Activated T-helper 17 cell treated with anti-CD3 and anti-CD28 coated beads, Interleukin-2, amount 50 U/mL, for 72 hours (primary cell): ENCODE results near the gene C1QTNF12. TPM values are rescaled to one million over a fixed set of nuclear protein-coding genes. Genes with fewer than 3 reads are reported as not detected.

ENCODE experiments used
- ATAC-seq: fragments of 150-1000 bp; cut with Tn5 transposase; replicated peaks from 2 replicates; pipeline ENCODE4 v1.10.0; 2021; ENCODE audit warnings: mild to moderate bottlenecking, moderate library complexity
- H3K27ac Mint-ChIP-seq: one replicate; pipeline ENCODE4 v1.8.0; 2022; ENCODE audit warnings: mixed read lengths
- H3K27me3 Mint-ChIP-seq: one replicate; pipeline ENCODE4 v1.8.0; 2022; ENCODE audit warnings: mixed read lengths
- H3K36me3 Mint-ChIP-seq: one replicate; pipeline ENCODE4 v1.8.0; 2022; ENCODE audit warnings: low read depth, mild to moderate bottlenecking, mixed read lengths
- H3K4me1 Mint-ChIP-seq: one replicate; pipeline ENCODE4 v1.8.0; 2022; ENCODE audit warnings: mixed read lengths
- H3K4me3 Mint-ChIP-seq: one replicate; pipeline ENCODE4 v1.8.0; 2022; ENCODE audit warnings: mild to moderate bottlenecking, mixed read lengths
- H3K9me3 Mint-ChIP-seq: one replicate; pipeline ENCODE4 v1.8.0; 2022; ENCODE audit warnings: mixed read lengths
- total RNA-seq, 2 donors: library from RNA; stranded (reverse); gene quantifications; one replicate each; pipeline ENCODE4 v1.2.3, GENCODE V29; 2022

C1QTNF12 gene
- total RNA-seq, 2 donors from 2014 or later, result 1.8 to 7.5 TPM

- Mint-ChIP-seq H3K36me3 (peaks cover 37% of the 10 kb centered on the region), H3K27me3 (no peaks in the 10 kb centered on the region), H3K4me3 (peak overlapping the region; percentile 82), H3K9me3 (no peaks in the 10 kb centered on the region), H3K27ac (peak overlapping the region; percentile 38), H3K4me1 (peaks cover 19% of the 10 kb centered on the region)
- ATAC-seq, result no peak
These were observed 12.2 kb downstream of the C1QTNF12 start for GRCh38 chr1:1234180-1234808.

- Mint-ChIP-seq H3K36me3 (peaks cover 45% of the 10 kb centered on the region), H3K27ac (peak overlapping the region; percentile 90), H3K4me3 (peak overlapping the region; percentile 82), H3K9me3 (no peaks in the 10 kb centered on the region), H3K27me3 (no peaks in the 10 kb centered on the region), H3K4me1 (peaks cover 19% of the 10 kb centered on the region)
- no peak for ATAC-seq
These were observed 13.0 kb downstream of the C1QTNF12 start for GRCh38 chr1:1233567-1233892.

- no peaks in the 10 kb centered on the region for H3K9me3 Mint-ChIP-seq
- no peak for ATAC-seq
- H3K4me1 Mint-ChIP-seq, result peaks cover 19% of the 10 kb centered on the region
- H3K36me3 Mint-ChIP-seq, result peaks cover 47% of the 10 kb centered on the region
- peak overlapping the region; percentile 82 for H3K4me3 Mint-ChIP-seq
- no peaks in the 10 kb centered on the region for H3K27me3 Mint-ChIP-seq
- peak overlapping the region; percentile 90 for H3K27ac Mint-ChIP-seq
These were observed 13.5 kb downstream of the C1QTNF12 start for GRCh38 chr1:1232796-1233566.

GRCh38 chr1:1232208-1232795 lies 14.2 kb downstream of the C1QTNF12 start, which contains the start of gene B3GALT6:
Gene B3GALT6 (plus strand): TSS chr1:1232237. CDS start chr1:1232279, 42 bp downstream.
- no peak for ATAC-seq
- Mint-ChIP-seq H3K4me3 (peak within 1 kb of the TSS; percentile 96), H3K36me3 (peaks cover 47% of the 10 kb centered on the region), H3K9me3 (no peaks in the 10 kb centered on the region), H3K27me3 (no peaks in the 10 kb centered on the region), H3K4me1 (peaks cover 19% of the 10 kb centered on the region), H3K27ac (peak within 1 kb of the TSS; percentile 95)

- Mint-ChIP-seq H3K27me3 (no peaks in the 10 kb centered on the region), H3K9me3 (no peaks in the 10 kb centered on the region), H3K4me1 (peaks cover 19% of the 10 kb centered on the region), H3K27ac (peak within 1 kb of the TSS; percentile 95), H3K36me3 (peaks cover 47% of the 10 kb centered on the region), H3K4me3 (peak within 1 kb of the TSS; percentile 96)
- peak; percentile 98 for ATAC-seq
These were observed 14.9 kb downstream of the C1QTNF12 start, which contains the start of gene SDF4 for GRCh38 chr1:1231400-1232207. Gene SDF4 (minus strand): TSS chr1:1232001. CDS start chr1:1228772, 3,229 bp downstream.

GRCh38 chr1:1230656-1231399 lies 15.7 kb downstream of the C1QTNF12 start:
- ATAC-seq, result no peak
- Mint-ChIP-seq H3K4me1 (peaks cover 23% of the 10 kb centered on the region), H3K27me3 (no peaks in the 10 kb centered on the region), H3K27ac (peak overlapping the region; percentile 95), H3K9me3 (no peaks in the 10 kb centered on the region), H3K36me3 (peaks cover 54% of the 10 kb centered on the region), H3K4me3 (peak overlapping the region; percentile 96)

- H3K36me3 Mint-ChIP-seq, result peaks cover 62% of the 10 kb centered on the region
- H3K4me1 Mint-ChIP-seq, result peaks cover 28% of the 10 kb centered on the region
- ATAC-seq, result no peak
- peak overlapping the region; percentile 96 for H3K4me3 Mint-ChIP-seq
- no peaks in the 10 kb centered on the region for H3K9me3 Mint-ChIP-seq
- peak overlapping the region; percentile 95 for H3K27ac Mint-ChIP-seq
- H3K27me3 Mint-ChIP-seq, result no peaks in the 10 kb centered on the region
These were observed 16.8 kb downstream of the C1QTNF12 start for GRCh38 chr1:1229770-1230169.

GRCh38 chr1:1228596-1229321 lies 17.8 kb downstream of the C1QTNF12 start:
- Mint-ChIP-seq H3K36me3 (peaks cover 62% of the 10 kb centered on the region), H3K27ac (no peak overlapping the region), H3K4me3 (peak overlapping the region; percentile 96), H3K9me3 (no peaks in the 10 kb centered on the region), H3K4me1 (peaks cover 20% of the 10 kb centered on the region), H3K27me3 (no peaks in the 10 kb centered on the region)
- ATAC-seq, result no peak

GRCh38 chr1:1228187-1228586 lies 18.3 kb downstream of the C1QTNF12 start:
- H3K36me3 Mint-ChIP-seq, result peaks cover 61% of the 10 kb centered on the region

GRCh38 chr1:1227386-1227785 lies 19.1 kb downstream of the C1QTNF12 start:
- H3K4me3 Mint-ChIP-seq, result no peak overlapping the region
- H3K36me3 Mint-ChIP-seq, result peaks cover 69% of the 10 kb centered on the region
- H3K27me3 Mint-ChIP-seq, result no peaks in the 10 kb centered on the region
- H3K4me1 Mint-ChIP-seq, result peaks cover 24% of the 10 kb centered on the region
- no peak overlapping the region for H3K27ac Mint-ChIP-seq
- ATAC-seq, result no peak
- no peaks in the 10 kb centered on the region for H3K9me3 Mint-ChIP-seq

More at GRCh38 chr1:1228187-1228586, 18.3 kb downstream of the C1QTNF12 start:
- H3K27me3 Mint-ChIP-seq, result no peaks in the 10 kb centered on the region
- H3K27ac Mint-ChIP-seq, result no peak overlapping the region
- no peak for ATAC-seq
- no peaks in the 10 kb centered on the region for H3K9me3 Mint-ChIP-seq
- peaks cover 18% of the 10 kb centered on the region for H3K4me1 Mint-ChIP-seq
- H3K4me3 Mint-ChIP-seq, result no peak overlapping the region

GRCh38 chr1:1226566-1227362 lies 19.8 kb downstream of the C1QTNF12 start:
- ATAC-seq, result no peak
- Mint-ChIP-seq H3K27ac (no peak overlapping the region), H3K27me3 (no peaks in the 10 kb centered on the region), H3K9me3 (no peaks in the 10 kb centered on the region), H3K4me1 (peaks cover 24% of the 10 kb centered on the region), H3K36me3 (peaks cover 75% of the 10 kb centered on the region), H3K4me3 (no peak overlapping the region)

GRCh38 chr1:1225913-1226312 lies 20.6 kb downstream of the C1QTNF12 start:
- Mint-ChIP-seq H3K27ac (peak overlapping the region; percentile 55), H3K4me1 (peaks cover 24% of the 10 kb centered on the region), H3K27me3 (no peaks in the 10 kb centered on the region), H3K9me3 (no peaks in the 10 kb centered on the region), H3K36me3 (peaks cover 80% of the 10 kb centered on the region), H3K4me3 (no peak overlapping the region)
- ATAC-seq, result no peak
